ENCODE measurements around the gene HOXD1. TPM values are rescaled to one million over a fixed set of nuclear protein-coding genes. Genes with fewer than 3 reads are reported as not detected.

HOXD1 gene
- total RNA-seq, 1 experiment from 2014 or later, result 0.18 TPM

DNA sequence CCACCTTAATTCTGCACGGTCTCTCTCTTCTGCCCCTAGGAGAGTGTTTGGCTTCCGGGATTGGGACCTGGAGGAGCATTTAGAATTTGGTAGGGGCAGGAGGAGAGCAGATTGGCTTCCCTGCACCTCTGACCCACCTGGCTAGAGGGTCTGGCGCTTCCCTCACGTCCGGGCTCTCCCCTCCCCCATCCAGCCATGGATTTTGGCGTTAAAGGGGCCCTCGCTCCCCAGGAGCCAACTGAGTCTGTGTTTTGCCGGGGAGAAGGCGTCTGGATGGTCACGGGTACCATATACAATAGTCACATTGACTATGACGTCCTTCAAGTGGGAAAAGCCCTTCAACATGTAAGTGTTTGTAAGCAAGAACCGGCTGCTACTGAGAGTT, 24.8 kb upstream of the HOXD1 start:
- Histone ChIP-seq H3K4me3 (ENCODE audit: low read depth in 2 of 2, low read length in 2 of 2) (no peak overlapping the region), H3K27ac (ENCODE audit: low read length) (no peak overlapping the region), H3K27me3 (ENCODE audit: control insufficient read depth, insufficient read depth, low read length) (no peaks in the 10 kb centered on the region), H3K9me3 (ENCODE audit: control insufficient read depth, insufficient read depth, low read depth, low read length) (no peaks in the 10 kb centered on the region), H3K4me1 (ENCODE audit: control insufficient read depth, insufficient read depth, low read length) (no peaks in the 10 kb centered on the region), H3K36me3 (ENCODE audit: control insufficient read depth, insufficient read depth, low read length) (no peaks in the 10 kb centered on the region)
- no peak for ATAC-seq
- ChIA-PET POLR2A (no interaction called here), CTCF (no interaction called here)
- no peak for DNase-seq (ENCODE audit: low read depth, low spot score)
- BruUV-seq (replicated peaks), result no TSS peak
- no peak for TF ChIP-seq POLR2AphosphoS5 (IDR thresholded peaks at IDR 0.05; ENCODE audit: low read depth, low read length)
- TF ChIP-seq, protein P1, sequence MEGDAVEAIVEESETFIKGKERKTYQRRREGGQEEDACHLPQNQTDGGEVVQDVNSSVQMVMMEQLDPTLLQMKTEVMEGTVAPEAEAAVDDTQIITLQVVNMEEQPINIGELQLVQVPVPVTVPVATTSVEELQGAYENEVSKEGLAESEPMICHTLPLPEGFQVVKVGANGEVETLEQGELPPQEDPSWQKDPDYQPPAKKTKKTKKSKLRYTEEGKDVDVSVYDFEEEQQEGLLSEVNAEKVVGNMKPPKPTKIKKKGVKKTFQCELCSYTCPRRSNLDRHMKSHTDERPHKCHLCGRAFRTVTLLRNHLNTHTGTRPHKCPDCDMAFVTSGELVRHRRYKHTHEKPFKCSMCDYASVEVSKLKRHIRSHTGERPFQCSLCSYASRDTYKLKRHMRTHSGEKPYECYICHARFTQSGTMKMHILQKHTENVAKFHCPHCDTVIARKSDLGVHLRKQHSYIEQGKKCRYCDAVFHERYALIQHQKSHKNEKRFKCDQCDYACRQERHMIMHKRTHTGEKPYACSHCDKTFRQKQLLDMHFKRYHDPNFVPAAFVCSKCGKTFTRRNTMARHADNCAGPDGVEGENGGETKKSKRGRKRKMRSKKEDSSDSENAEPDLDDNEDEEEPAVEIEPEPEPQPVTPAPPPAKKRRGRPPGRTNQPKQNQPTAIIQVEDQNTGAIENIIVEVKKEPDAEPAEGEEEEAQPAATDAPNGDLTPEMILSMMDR (IDR thresholded peaks at IDR 0.05), result no peak
- TF ChIP-seq, protein P2, sequence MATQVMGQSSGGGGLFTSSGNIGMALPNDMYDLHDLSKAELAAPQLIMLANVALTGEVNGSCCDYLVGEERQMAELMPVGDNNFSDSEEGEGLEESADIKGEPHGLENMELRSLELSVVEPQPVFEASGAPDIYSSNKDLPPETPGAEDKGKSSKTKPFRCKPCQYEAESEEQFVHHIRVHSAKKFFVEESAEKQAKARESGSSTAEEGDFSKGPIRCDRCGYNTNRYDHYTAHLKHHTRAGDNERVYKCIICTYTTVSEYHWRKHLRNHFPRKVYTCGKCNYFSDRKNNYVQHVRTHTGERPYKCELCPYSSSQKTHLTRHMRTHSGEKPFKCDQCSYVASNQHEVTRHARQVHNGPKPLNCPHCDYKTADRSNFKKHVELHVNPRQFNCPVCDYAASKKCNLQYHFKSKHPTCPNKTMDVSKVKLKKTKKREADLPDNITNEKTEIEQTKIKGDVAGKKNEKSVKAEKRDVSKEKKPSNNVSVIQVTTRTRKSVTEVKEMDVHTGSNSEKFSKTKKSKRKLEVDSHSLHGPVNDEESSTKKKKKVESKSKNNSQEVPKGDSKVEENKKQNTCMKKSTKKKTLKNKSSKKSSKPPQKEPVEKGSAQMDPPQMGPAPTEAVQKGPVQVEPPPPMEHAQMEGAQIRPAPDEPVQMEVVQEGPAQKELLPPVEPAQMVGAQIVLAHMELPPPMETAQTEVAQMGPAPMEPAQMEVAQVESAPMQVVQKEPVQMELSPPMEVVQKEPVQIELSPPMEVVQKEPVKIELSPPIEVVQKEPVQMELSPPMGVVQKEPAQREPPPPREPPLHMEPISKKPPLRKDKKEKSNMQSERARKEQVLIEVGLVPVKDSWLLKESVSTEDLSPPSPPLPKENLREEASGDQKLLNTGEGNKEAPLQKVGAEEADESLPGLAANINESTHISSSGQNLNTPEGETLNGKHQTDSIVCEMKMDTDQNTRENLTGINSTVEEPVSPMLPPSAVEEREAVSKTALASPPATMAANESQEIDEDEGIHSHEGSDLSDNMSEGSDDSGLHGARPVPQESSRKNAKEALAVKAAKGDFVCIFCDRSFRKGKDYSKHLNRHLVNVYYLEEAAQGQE (IDR thresholded peaks at IDR 0.05; ENCODE audit: insufficient read depth in 1 of 2, low read depth in 2 of 2, low read length in 1 of 2), result no peak
- no peak for TF ChIP-seq SIN3A (IDR thresholded peaks at IDR 0.05; ENCODE audit: borderline replicate concordance, insufficient read depth, low read depth, low read length)
- TF ChIP-seq TCF7L2 (IDR thresholded peaks at IDR 0.05; ENCODE audit: low read depth, low read length), result no peak
- intact Hi-C loops (cut with micrococcal nuclease; ENCODE audit: unreplicated experiment) (no loop called here), in situ Hi-C loops (cut with HindIII; ENCODE audit: low pct_unique_long_range_greater_than_20kb, low sequenced_read_pairs) (no loop called here)

DNA sequence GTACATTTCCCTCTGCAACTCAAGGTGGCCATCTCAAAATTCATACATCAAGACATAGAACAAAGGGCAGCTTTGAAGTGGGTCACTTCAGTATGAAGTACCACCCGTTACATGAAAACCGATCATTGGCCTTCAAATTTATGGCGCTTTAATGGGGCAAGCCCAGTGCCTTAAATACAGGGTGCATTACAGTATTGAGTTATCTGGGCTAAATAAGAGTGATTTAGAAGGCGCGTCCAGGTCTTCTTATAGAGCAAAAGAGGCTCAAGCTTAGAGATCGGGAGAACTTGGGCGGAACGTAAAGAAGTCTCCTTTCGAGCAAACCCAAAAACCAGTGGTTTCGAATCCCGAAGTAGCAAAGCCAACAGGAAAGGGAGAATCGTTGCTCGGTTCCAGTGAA, 24.3 kb upstream of the HOXD1 start:
- Histone ChIP-seq H3K27me3 (ENCODE audit: control insufficient read depth, insufficient read depth, low read length) (no peaks in the 10 kb centered on the region), H3K36me3 (ENCODE audit: control insufficient read depth, insufficient read depth, low read length) (no peaks in the 10 kb centered on the region), H3K4me3 (ENCODE audit: low read depth in 2 of 2, low read length in 2 of 2) (no peak overlapping the region), H3K4me1 (ENCODE audit: control insufficient read depth, insufficient read depth, low read length) (no peaks in the 10 kb centered on the region), H3K9me3 (ENCODE audit: control insufficient read depth, insufficient read depth, low read depth, low read length) (no peaks in the 10 kb centered on the region), H3K27ac (ENCODE audit: low read length) (no peak overlapping the region)
- in situ Hi-C loops (cut with HindIII; ENCODE audit: low pct_unique_long_range_greater_than_20kb, low sequenced_read_pairs), result no loop called here
- ATAC-seq (no peak), DNase-seq (ENCODE audit: low read depth, low spot score) (no peak)
- TF ChIP-seq, protein P1 (IDR thresholded peaks at IDR 0.05), result no peak
- intact Hi-C loops (cut with micrococcal nuclease; ENCODE audit: unreplicated experiment), result no loop called here
- BruUV-seq (replicated peaks), result no TSS peak
- CTCF ChIA-PET, result no interaction called here
- POLR2A ChIA-PET, result no interaction called here
